ENCODE measurements around the gene WSB2.

WSB2 gene

DNA sequence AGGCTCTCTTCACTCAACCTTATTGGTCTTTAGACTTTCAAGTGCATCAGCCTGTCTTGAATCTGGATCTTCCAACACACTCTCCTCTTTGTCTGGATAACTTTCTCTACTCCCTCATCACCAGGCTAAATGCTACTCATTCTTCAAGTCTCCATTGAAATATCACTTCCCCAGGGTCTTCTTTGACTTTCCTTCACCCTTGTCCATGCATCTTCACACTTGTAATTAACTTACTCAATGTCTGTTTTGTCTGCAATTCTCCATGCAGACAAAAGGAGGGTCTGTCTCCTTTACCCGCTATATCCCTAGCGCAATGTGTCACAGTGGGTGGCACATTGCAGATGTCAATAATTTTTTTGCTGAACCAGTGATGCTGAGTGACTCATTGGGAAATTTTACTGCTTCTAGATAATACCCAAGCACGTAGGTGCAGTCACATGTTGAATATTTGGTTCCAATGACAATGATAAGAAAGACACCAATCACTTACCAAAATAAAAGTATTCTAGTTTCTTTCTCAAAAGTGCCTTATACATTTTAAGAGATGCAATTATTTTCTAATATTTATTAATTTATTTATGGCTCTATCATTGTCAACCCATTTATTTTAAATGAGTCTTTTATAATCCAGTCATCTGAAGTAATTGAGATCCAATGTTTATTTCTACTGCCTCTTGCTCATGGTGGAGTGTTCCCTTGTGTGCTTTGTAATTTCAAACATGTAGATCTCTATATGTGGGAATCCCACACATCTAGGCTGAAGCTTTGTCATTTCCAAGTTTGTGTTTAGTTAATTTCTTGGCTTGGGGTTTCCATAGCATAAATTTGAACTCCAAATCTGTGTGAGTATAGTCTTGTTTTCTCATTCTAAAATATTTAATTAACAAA, 66.2 kb downstream of the WSB2 start:
- DNase-seq (ENCODE audit: low read depth): no peak

DNA sequence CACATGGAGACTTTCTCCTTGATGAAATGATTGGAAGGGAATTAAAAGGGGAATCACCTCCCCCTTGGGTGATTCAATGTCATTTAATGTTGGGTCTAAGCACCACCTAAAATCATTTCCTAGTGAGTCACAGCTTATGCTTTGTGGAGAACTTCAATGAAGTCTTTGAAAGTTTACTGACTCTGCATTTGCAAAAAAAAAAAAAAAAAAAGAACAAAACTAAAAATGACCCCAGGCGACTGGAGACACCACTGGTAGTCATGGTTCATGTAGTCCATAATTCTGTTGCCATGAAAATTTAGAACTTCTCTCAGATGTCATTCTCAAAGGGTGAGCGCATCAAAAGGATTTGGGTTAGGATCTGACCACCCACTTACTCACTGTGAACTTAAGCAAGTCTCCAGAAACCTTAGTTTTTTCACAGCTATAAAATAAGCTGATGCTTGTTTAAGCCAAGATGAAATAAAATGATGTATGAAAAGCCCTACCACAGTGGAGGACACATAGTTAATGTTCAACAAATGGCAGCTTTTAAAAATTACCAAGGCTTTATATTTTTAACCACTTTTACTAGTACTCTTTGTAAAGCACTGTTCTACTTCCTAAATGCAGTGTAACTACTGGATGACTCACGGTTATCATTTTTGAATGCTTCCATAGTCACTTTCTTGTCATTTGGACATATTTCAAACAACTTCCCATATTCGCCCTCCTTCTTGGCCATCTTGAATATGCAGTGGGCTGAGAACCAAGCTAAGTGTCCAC, 74.1 kb downstream of the WSB2 start:
- DNase-seq (ENCODE audit: low read depth): no peak

DNA sequence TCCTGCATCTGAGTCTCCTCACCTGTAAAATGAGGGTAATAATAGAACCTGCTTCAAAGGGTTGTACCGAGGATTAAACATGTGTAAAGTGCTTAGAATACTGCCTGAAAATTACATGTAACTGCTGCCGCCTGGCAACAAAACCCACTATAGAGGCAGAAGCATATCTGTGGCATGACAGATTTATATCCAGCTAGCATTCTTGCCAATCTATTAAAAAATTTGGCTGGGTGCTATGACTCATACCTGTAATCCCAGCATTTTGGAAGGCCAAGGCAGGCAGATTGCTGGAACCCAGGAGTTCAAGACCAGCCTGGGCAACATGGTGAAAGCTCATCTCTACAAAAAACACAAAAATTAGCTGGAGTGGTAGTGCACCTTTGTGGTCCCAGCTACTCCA, 75.8 kb downstream of the WSB2 start:
- no peak for DNase-seq (ENCODE audit: low read depth)

Data from T follicular helper cell (primary cell).